ENCODE data around the gene MSRB1. TPM values are rescaled to one million over a fixed set of nuclear protein-coding genes. Genes with fewer than 3 reads are reported as not detected.

The MSRB1 gene
- total RNA-seq, 1 donor from 2014 or later = 23.7 TPM

DNA sequence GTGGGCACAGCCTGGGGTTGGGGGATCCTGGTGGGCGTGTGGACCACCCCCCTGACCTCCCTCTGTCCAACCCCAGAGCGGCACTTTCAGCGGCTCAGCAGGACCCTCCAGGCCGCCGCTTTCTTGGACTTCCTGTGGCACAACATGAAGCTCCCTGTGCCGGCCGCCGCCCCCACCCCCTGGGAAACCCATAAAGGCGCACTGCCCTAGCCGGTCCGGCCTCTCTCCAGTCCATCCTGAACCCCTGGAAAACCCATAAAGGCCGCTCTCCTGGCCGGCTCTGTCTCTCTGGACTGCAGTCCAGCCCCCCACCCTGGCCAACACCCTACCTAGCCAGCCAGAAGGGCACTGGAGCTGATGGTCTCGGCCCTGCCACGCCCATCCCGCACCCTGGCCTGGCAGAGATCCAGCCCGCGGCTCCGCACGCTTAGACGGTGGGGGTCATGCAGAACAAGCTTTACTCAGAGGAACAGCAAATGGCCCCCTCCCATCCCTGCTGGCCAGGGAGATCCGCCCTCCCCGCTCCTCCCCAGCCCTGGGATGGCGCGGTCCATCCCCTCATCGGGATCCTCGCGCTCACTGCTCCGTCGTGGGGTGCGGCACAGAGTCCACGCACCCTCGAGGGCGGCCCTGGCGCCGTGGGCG lies 35.6 kb upstream of the MSRB1 start:
- Histone ChIP-seq H3K27ac (ENCODE audit: low read depth, low read length) (no peak overlapping the region), H3K9me3 (ENCODE audit: insufficient read depth, low read depth, low read length) (no peaks in the 10 kb centered on the region), H3K79me2 (ENCODE audit: insufficient read depth, low read length) (peaks cover 14% of the 10 kb centered on the region), H2AFZ (ENCODE audit: low read depth, low read length) (no peak overlapping the region), H3K4me2 (ENCODE audit: low read length) (no peak overlapping the region), H3K9ac (ENCODE audit: low read length) (no peak overlapping the region), H3K27me3 (ENCODE audit: insufficient read depth, low read length) (peaks cover 32% of the 10 kb centered on the region), H3K36me3 (ENCODE audit: insufficient read depth, low read length) (peaks cover 7% of the 10 kb centered on the region), H3K4me1 (ENCODE audit: insufficient read depth, low read length) (peaks cover 2% of the 10 kb centered on the region), H3K4me3 (ENCODE audit: insufficient read depth, low read depth, low read length) (no peak overlapping the region), H4K20me1 (ENCODE audit: insufficient read depth, low read length) (peaks cover 47% of the 10 kb centered on the region)
- FAIRE-seq (no peak), DNase-seq (ENCODE audit: low read depth) (no peak)
- peaks cover 2% of the 10 kb centered on the region for H3K4me1 Mint-ChIP-seq (ENCODE audit: low read depth, unreplicated experiment)
- no peak overlapping the region for H3K27ac Mint-ChIP-seq (ENCODE audit: unreplicated experiment)
- no peak overlapping the region for H3K4me3 Mint-ChIP-seq (ENCODE audit: unreplicated experiment)
- no peaks in the 10 kb centered on the region for H3K9me3 Mint-ChIP-seq (ENCODE audit: unreplicated experiment)
- no peak for TF ChIP-seq EZH2 (IDR thresholded peaks at IDR 0.05; ENCODE audit: insufficient read depth, low read length)
- TF ChIP-seq, protein P1, sequence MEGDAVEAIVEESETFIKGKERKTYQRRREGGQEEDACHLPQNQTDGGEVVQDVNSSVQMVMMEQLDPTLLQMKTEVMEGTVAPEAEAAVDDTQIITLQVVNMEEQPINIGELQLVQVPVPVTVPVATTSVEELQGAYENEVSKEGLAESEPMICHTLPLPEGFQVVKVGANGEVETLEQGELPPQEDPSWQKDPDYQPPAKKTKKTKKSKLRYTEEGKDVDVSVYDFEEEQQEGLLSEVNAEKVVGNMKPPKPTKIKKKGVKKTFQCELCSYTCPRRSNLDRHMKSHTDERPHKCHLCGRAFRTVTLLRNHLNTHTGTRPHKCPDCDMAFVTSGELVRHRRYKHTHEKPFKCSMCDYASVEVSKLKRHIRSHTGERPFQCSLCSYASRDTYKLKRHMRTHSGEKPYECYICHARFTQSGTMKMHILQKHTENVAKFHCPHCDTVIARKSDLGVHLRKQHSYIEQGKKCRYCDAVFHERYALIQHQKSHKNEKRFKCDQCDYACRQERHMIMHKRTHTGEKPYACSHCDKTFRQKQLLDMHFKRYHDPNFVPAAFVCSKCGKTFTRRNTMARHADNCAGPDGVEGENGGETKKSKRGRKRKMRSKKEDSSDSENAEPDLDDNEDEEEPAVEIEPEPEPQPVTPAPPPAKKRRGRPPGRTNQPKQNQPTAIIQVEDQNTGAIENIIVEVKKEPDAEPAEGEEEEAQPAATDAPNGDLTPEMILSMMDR (IDR thresholded peaks at IDR 0.05; ENCODE audit: insufficient read depth, low read depth, low read length) = no peak
- peaks cover 6% of the 10 kb centered on the region for H3K36me3 Mint-ChIP-seq (ENCODE audit: low read depth, unreplicated experiment)
- peaks cover 19% of the 10 kb centered on the region for H3K27me3 Mint-ChIP-seq (ENCODE audit: low read depth, unreplicated experiment)

DNA sequence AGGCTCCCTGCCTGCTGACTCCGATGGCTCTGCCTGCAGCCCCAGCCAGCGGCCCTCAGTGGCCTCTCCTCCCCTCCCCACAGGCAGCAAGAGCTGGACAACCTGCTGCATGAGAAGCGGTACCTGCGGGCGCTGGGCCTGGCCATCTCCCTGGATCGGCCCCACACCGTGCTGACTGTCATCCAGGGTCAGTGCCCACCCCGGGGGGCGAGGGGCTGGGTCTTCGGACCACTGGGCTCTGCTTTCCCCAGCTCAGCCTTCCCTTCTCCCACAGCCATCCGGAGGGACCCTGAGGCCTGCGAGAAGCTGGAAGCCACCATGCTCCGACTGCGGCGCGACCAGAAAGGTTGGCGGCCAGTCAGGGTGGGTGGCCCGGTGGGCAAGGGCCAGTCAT lies 34.9 kb upstream of the MSRB1 start:
- H3K9me3 Mint-ChIP-seq (ENCODE audit: unreplicated experiment) = no peaks in the 10 kb centered on the region
- FAIRE-seq (no peak), DNase-seq (ENCODE audit: low read depth) (no peak)
- peaks cover 1% of the 10 kb centered on the region for H3K4me1 ChIP-seq (ENCODE audit: insufficient read depth, low read length)
- no peak overlapping the region for H3K27ac ChIP-seq (ENCODE audit: low read depth, low read length)
- H3K27me3 Mint-ChIP-seq (ENCODE audit: low read depth, unreplicated experiment) = peaks cover 16% of the 10 kb centered on the region
- no peak overlapping the region for H3K4me2 ChIP-seq (ENCODE audit: low read length)
- H2AFZ ChIP-seq (ENCODE audit: low read depth, low read length) = no peak overlapping the region
- no peak overlapping the region for H3K9ac ChIP-seq (ENCODE audit: low read length)
- H3K36me3 ChIP-seq (ENCODE audit: insufficient read depth, low read length) = peaks cover 7% of the 10 kb centered on the region
- H4K20me1 ChIP-seq (ENCODE audit: insufficient read depth, low read length) = peaks cover 51% of the 10 kb centered on the region
- peaks cover 2% of the 10 kb centered on the region for H3K4me1 Mint-ChIP-seq (ENCODE audit: low read depth, unreplicated experiment)
- H3K4me3 ChIP-seq (ENCODE audit: insufficient read depth, low read depth, low read length) = no peak overlapping the region
- peaks cover 21% of the 10 kb centered on the region for H3K79me2 ChIP-seq (ENCODE audit: insufficient read depth, low read length)
- no peaks in the 10 kb centered on the region for H3K9me3 ChIP-seq (ENCODE audit: insufficient read depth, low read depth, low read length)
- TF ChIP-seq, protein P1 (IDR thresholded peaks at IDR 0.05; ENCODE audit: insufficient read depth, low read depth, low read length) = no peak
- no peak for TF ChIP-seq EZH2 (IDR thresholded peaks at IDR 0.05; ENCODE audit: insufficient read depth, low read length)
- H3K36me3 Mint-ChIP-seq (ENCODE audit: low read depth, unreplicated experiment) = peaks cover 6% of the 10 kb centered on the region
- no peak overlapping the region for H3K4me3 Mint-ChIP-seq (ENCODE audit: unreplicated experiment)
- peaks cover 30% of the 10 kb centered on the region for H3K27me3 ChIP-seq (ENCODE audit: insufficient read depth, low read length)
- no peak overlapping the region for H3K27ac Mint-ChIP-seq (ENCODE audit: unreplicated experiment)

Data from astrocyte (in vitro differentiated cells and primary cell).